Measurements from ENCODE around the gene ASPSCR1.

- TF ChIP-seq CTCF (conservative IDR thresholded peaks at IDR 0.05; ENCODE audit: low read depth, low read length) (no peak), BHLHE40 (IDR thresholded peaks at IDR 0.05; ENCODE audit: low read depth, low read length) (no peak), SMC3 (IDR thresholded peaks at IDR 0.05; ENCODE audit: low read depth, low read length) (no peak), USF2 (IDR thresholded peaks at IDR 0.05; ENCODE audit: low read depth, low read length) (no peak), RAD21 (IDR thresholded peaks at IDR 0.05; ENCODE audit: low read length) (no peak), CEBPB (IDR thresholded peaks at IDR 0.05; ENCODE audit: low read depth, low read length) (no peak), POLR2A (IDR thresholded peaks at IDR 0.05; ENCODE audit: low read depth, low read length) (no peak), MAFK (IDR thresholded peaks at IDR 0.05; ENCODE audit: low read depth, low read length) (no peak), FOS (IDR thresholded peaks at IDR 0.05; ENCODE audit: low read depth, low read length) (no peak), RFX5 (IDR thresholded peaks at IDR 0.05; ENCODE audit: low read depth, low read length) (no peak), MAZ (IDR thresholded peaks at IDR 0.05; ENCODE audit: borderline replicate concordance, low read depth, low read length) (no peak), ELK1 (IDR thresholded peaks at IDR 0.05; ENCODE audit: borderline replicate concordance, low read depth, low read length) (no peak)
Observed at GRCh38 chr17:81986606-81987005, 9.2 kb downstream of the ASPSCR1 start.
